GM12878 (cell line): ENCODE measurements around the gene ECEL1. TPM values are rescaled to one million over a fixed set of nuclear protein-coding genes. Genes with fewer than 3 reads are reported as not detected.

Experiments used
- ATAC-seq: fragments of 200-7000 bp; cut with Tn5 transposase; 3 replicates; pipeline ENCODE4 v1.9.1; 2020; ENCODE audit warnings: mild to moderate bottlenecking, moderate library complexity
- BruUV-seq: library from RNA; stranded (reverse); fragments of 400-500 nt; replicated peaks from 2 replicates; lab custom pipeline; 2021; lab: Mats Ljungman, UMichigan
- CTCF ChIA-PET: fragments of 300-600 bp; sonication (Branson Sonifier 250); formaldehyde crosslinking; extraction: SDS; loops from one replicate; lab custom pipeline; 2021; ENCODE audit warnings: inconsistent platforms; lab: Yijun Ruan, JAX
- POLR2A ChIA-PET: fragments of 350-600 bp; formaldehyde crosslinking; extraction: SDS; loops from one replicate; lab custom pipeline; 2021; ENCODE audit warnings: inconsistent platforms; lab: Charles Lee
- RAD21 ChIA-PET: fragments of 300-600 bp; sonication (Branson Sonifier 250); formaldehyde crosslinking; loops from one replicate; lab custom pipeline; 2023; ENCODE audit warnings: antibody characterized with exemption; ENCODE audit not compliant: unreplicated experiment; lab: Charles Lee
- SMC1A ChIA-PET: fragments of 300-600 bp; sonication (Branson Sonifier 250); formaldehyde crosslinking; loops from one replicate; lab custom pipeline; 2023; ENCODE audit not compliant: unreplicated experiment, uncharacterized antibody; lab: Charles Lee
- DNase-seq: peaks from one replicate; pipeline ENCODE4 v3.0.0-alpha.2; 2011; ENCODE audit warnings: low read depth, low spot score
- FAIRE-seq: peaks from 3 replicates; lab custom pipeline; 2011; peaks lifted over from hg19 to GRCh38; lab: Jason Lieb, UNC
- H2AFZ ChIP-seq: 2 replicates; pipeline ENCODE4 v1.6.0; 2011; ENCODE audit warnings: low read depth, low read length, control low read depth; ENCODE audit not compliant: control insufficient read depth
- H3K27ac ChIP-seq: 2 replicates; pipeline ENCODE4 v1.5.1; 2011; ENCODE audit warnings: control low read depth; ENCODE audit not compliant: control insufficient read depth, insufficient read depth
- H3K27me3 ChIP-seq, 2 experiments: replicated peaks in 1 of 2; 2 replicates each; pipeline versions ENCODE4 v1.6.0 to v1.6.1; 2011; ENCODE audit warnings: low read length in 1 of 2; ENCODE audit not compliant: control insufficient read depth in 2 of 2, insufficient read depth in 2 of 2
- H3K36me3 ChIP-seq, 2 experiments: 2 replicates each; pipeline ENCODE4 v1.5.1; 2011; ENCODE audit warnings: low read length in 1 of 2; ENCODE audit not compliant: control insufficient read depth in 2 of 2, insufficient read depth in 2 of 2
- H3K4me1 ChIP-seq: 2 replicates; pipeline ENCODE4 v1.6.1; 2011; ENCODE audit warnings: mild to moderate bottlenecking, low read length, moderate library complexity, mixed read lengths; ENCODE audit not compliant: control insufficient read depth, insufficient read depth
- H3K4me2 ChIP-seq: 2 replicates; pipeline ENCODE4 v1.6.0; 2011; ENCODE audit warnings: control low read depth; ENCODE audit not compliant: control insufficient read depth, insufficient read depth
- H3K4me3 ChIP-seq: fragments of 200-600 bp; sonication (generic); 2 replicates; pipeline ENCODE4 v1.5.1; 2016
- H3K79me2 ChIP-seq: 2 replicates; pipeline ENCODE4 v1.6.0; 2011; ENCODE audit warnings: low read length; ENCODE audit not compliant: control insufficient read depth, insufficient read depth
- H3K9ac ChIP-seq: 2 replicates; pipeline ENCODE4 v1.8.0; 2011; ENCODE audit warnings: low read length, control low read depth, mixed read lengths; ENCODE audit not compliant: control insufficient read depth, insufficient read depth
- H3K9me3 ChIP-seq: replicated peaks from 3 replicates; pipeline ENCODE4 v1.5.1; 2011; ENCODE audit warnings: mild to moderate bottlenecking, low read length; ENCODE audit not compliant: control insufficient read depth, insufficient read depth
- H4K20me1 ChIP-seq: 2 replicates; pipeline ENCODE4 v1.6.0; 2011; ENCODE audit not compliant: control insufficient read depth, insufficient read depth
- BRCA1 ChIP-seq: IDR thresholded peaks from 2 replicates; pipeline ENCODE4 v1.6.1; 2011; ENCODE audit warnings: low read depth, low read length, improper control_type of control experiment
- E4F1 ChIP-seq: fragments of 450-650 bp; IDR thresholded peaks from 2 replicates; pipeline ENCODE4 v1.6.1; 2018; ENCODE audit warnings: borderline replicate concordance, mild to moderate bottlenecking; ENCODE audit not compliant: partially characterized antibody
- GABPA ChIP-seq: IDR thresholded peaks from 2 replicates; pipeline ENCODE4 v1.6.1; 2014; ENCODE audit warnings: antibody characterized with exemption, low read depth, mild to moderate bottlenecking, inconsistent platforms
- MTA3 ChIP-seq: IDR thresholded peaks from 2 replicates; pipeline ENCODE4 v1.6.1; 2012; ENCODE audit warnings: low read length, inconsistent platforms, borderline replicate concordance
- NFXL1 ChIP-seq: fragments of 450-650 bp; IDR thresholded peaks from 2 replicates; pipeline ENCODE4 v1.6.1; 2017; ENCODE audit warnings: antibody characterized with exemption, mild to moderate bottlenecking, borderline replicate concordance
- NFYA ChIP-seq: IDR thresholded peaks from 2 replicates; pipeline ENCODE4 v1.6.1; 2011; ENCODE audit warnings: low read depth, mild to moderate bottlenecking, low read length, improper control_type of control experiment, borderline replicate concordance
- NR2F1 ChIP-seq: fragments of 450-650 bp; conservative IDR thresholded peaks from 2 replicates; pipeline ENCODE4 v1.6.1; 2017; ENCODE audit warnings: mild to moderate bottlenecking
- RCOR1 ChIP-seq: conservative IDR thresholded peaks from 2 replicates; pipeline ENCODE4 v1.6.1; 2012; ENCODE audit warnings: low read depth, low read length, improper control_type of control experiment
- SIN3A ChIP-seq: IDR thresholded peaks from 2 replicates; pipeline ENCODE4 v1.6.1; 2012; ENCODE audit warnings: low read depth, low read length, improper control_type of control experiment
- SMC3 ChIP-seq: IDR thresholded peaks from 2 replicates; pipeline ENCODE4 v1.6.1; 2011; ENCODE audit warnings: low read length, improper control_type of control experiment, borderline replicate concordance
- TCF3 ChIP-seq: IDR thresholded peaks from 2 replicates; pipeline ENCODE4 v1.6.1; 2012; ENCODE audit warnings: low read depth, mild to moderate bottlenecking, low read length, borderline replicate concordance; ENCODE audit not compliant: insufficient read depth
- ZNF622 ChIP-seq: fragments of 450-650 bp; IDR thresholded peaks from 2 replicates; pipeline ENCODE4 v1.6.1; 2017; ENCODE audit warnings: mild to moderate bottlenecking, inconsistent platforms
- ZZZ3 ChIP-seq: IDR thresholded peaks from 2 replicates; pipeline ENCODE4 v1.6.1; 2011; ENCODE audit warnings: low read depth; ENCODE audit not compliant: control insufficient read depth, insufficient read length
- WGBS: methylation state at CpG from one replicate; pipeline ENCODE4 v1.1.6; 2016; ENCODE audit warnings: low lambda C conversion rate; ENCODE audit not compliant: insufficient replicate concordance, insufficient coverage; ENCODE audit errors: missing lambda C conversion rate; 5-methylcytosine and 5-hydroxymethylcytosine counted together
- in situ Hi-C: fragments of 300-500 bp; cut with MboI; formaldehyde crosslinking; loops from 9 replicates; pipeline ENCODE4 v1.14.3; 2018; ENCODE audit warnings: mixed read lengths
- intact Hi-C: fragments of 100-400 bp; cut with micrococcal nuclease; formaldehyde crosslinking; loops from one replicate; pipeline ENCODE4 v1.14.2; 2022; ENCODE audit not compliant: unreplicated experiment
- polyA plus RNA-seq, 11 experiments: library from polyadenylated mRNA; depleted of rRNA in 4 of 11; unstranded in 6 of 11; stranded (reverse) in 5 of 11; fragments of >200 nt; fragmentation: Nextera tagmentation in 4 of 11; fragmentation: Illumina TruSeq in 1 of 11; extraction: Ambion mirVana in 4 of 11; extraction: Trizol in 1 of 11; gene quantifications; 1 replicate in 1 of 11; 2 replicates in 10 of 11; pipeline versions ENCODE4 v1.2.1 to v1.2.3, GENCODE V29; 2011 to 2016; ENCODE audit warnings: inconsistent platforms in 2 of 11, missing spikeins in 2 of 11, low read depth in 1 of 11
- total RNA-seq, 4 experiments: library from RNA; depleted of rRNA in 3 of 4; stranded (reverse); fragments of >200 nt in 3 of 4; fragmentation: Illumina TruSeq in 1 of 4; extraction: Trizol in 1 of 4; gene quantifications; 2 replicates each; pipeline versions ENCODE4 v1.2.1 to v1.2.3, GENCODE V29; 2013 to 2021

Gene ECEL1
- total and polyA plus RNA-seq, 10 of the 15 experiments (the other 5 are each of a cell fraction or from before 2014, with no cell fraction given), result not detected

GRCh38 chr2:232434563-232435374 is 52.9 kb downstream of the ECEL1 start:
- intact Hi-C loops (no loop called here), in situ Hi-C loops (loop anchor here (5.0 kb wide), 2 partner anchors 52 to 527 kb away; no protein-coding TSS in a partner anchor)
- SMC1A ChIA-PET, result no interaction called here
- no peak overlapping the region for H2AFZ ChIP-seq
- no peak overlapping the region for H3K9ac ChIP-seq
- TF ChIP-seq GABPA (no peak), TCF3 (no peak), BRCA1 (no peak), SMC3 (no peak), ZNF622 (no peak), MTA3 (no peak), RCOR1 (no peak), ZZZ3 (no peak), SIN3A (no peak), NFYA (no peak), E4F1 (no peak), NFXL1 (no peak), NR2F1 (no peak)
- H3K27ac ChIP-seq, result no peak overlapping the region
- no TSS peak for BruUV-seq
- no peaks in the 10 kb centered on the region for H3K4me1 ChIP-seq
- DNase-seq (no peak), FAIRE-seq (no peak), ATAC-seq (no peak)
- H3K4me3 ChIP-seq, result no peak overlapping the region
- no peaks in the 10 kb centered on the region for H3K9me3 ChIP-seq
- no peaks in the 10 kb centered on the region for H3K79me2 ChIP-seq
- no peaks in the 10 kb centered on the region for H3K36me3 ChIP-seq
- POLR2A ChIA-PET, result no interaction called here
- RAD21 ChIA-PET, result no interaction called here
- WGBS, result 56% methylated on average over 11 of the region's 12 CpGs
- no peaks in the 10 kb centered on the region; a peak in 2 of 4 replicates for H3K27me3 ChIP-seq
- H3K4me2 ChIP-seq, result no peak overlapping the region
- no peaks in the 10 kb centered on the region for H4K20me1 ChIP-seq
- CTCF ChIA-PET, result interaction anchor here (2.1 kb wide), 1 partner anchor 12 kb away, joined by 4 read pairs; no protein-coding TSS in a partner anchor
